NCI-H2227 (cell line): ENCODE results near the gene PADI4.
A peak's percentile ranks its signal among the peaks of the same experiment; 100 is the strongest.
"Not testable (repeated sequence)": the region's sequence is repeated elsewhere in the genome, so short reads cannot be mapped to it uniquely, and the experiment has no call there.

Experiments used
- DNase-seq: peaks from one replicate; lab custom pipeline; 2025; ENCODE audit not compliant: unreplicated experiment; lab: John Stamatoyannopoulos, UW

The PADI4 gene

DNA sequence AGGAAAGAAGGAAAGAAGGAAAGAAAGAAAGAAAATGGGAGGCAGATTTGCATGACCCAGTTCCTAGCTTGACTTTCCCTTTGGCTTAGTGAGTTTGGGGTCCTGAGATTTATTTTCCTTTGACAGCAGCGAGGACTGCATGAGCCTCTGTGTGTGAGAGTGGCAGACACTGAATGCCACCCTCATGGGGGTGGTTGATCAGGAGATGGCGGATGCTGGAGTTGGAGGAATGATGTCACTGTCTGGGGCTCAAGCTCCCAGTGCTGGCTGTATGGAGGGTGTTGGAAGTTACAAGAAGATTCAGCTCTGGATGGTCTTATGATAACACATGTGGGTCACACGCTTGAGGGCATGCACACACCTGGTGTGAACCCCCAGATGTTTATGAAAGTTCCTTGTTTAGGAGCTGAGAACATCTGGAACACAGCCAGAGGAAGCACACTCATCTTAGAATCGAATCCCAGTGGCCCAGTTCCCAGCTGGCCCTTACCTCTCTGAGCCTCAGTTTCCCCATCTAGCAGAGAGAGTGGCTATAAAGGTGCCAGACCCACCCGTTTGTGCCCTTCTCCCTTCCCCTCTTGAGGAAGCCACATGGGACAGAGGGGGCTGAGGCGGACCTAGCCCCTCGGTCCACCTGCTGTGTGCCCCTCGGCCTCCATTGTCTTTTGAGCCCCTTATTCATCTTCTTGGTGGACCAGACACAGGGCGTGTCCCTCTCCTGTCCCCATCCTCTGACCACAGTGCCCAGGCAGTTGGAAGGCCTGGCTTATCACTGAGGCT lies 5.7 kb downstream of the PADI4 start:
- DNase-seq, result no peak

- no peak for DNase-seq
Observed at GRCh38 chr1:17314491-17314971, 6.5 kb downstream of the PADI4 start.

DNA sequence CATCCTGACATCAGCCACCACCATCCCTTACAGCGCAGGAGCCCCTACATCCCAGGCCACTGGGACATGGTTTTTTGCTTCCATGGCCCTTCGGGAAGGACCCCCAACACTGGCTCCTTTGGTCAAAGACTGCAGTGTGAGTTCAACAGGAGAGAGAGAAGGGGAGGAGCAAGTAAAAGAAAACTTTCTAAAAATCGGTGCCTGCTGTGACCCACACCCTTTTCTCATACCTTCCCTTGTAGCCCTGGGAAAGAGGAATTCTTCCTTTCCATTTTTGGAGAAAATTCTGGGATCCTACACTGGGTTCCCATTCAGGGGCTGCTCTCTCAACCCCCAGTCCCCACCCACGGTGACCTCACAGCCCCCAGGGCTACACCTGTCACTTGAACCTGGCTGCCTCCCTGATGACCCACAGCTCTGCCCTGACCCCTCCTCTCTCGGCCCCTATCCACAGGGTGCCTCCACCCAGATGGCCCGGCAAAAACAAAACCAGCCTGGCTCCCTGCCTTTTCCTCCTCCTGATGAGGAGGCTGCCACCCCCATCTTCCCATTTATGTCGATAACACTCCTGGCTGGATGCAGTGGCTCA lies 7.6 kb downstream of the PADI4 start:
- no peak for DNase-seq

- DNase-seq, result no peak
Observed at GRCh38 chr1:17316704-17317103, 8.7 kb downstream of the PADI4 start.

- DNase-seq, result no peak
Observed at GRCh38 chr1:17318262-17318661, 10.3 kb downstream of the PADI4 start.

- DNase-seq, result no peak
Observed at GRCh38 chr1:17319561-17320350, 11.8 kb downstream of the PADI4 start.

DNA sequence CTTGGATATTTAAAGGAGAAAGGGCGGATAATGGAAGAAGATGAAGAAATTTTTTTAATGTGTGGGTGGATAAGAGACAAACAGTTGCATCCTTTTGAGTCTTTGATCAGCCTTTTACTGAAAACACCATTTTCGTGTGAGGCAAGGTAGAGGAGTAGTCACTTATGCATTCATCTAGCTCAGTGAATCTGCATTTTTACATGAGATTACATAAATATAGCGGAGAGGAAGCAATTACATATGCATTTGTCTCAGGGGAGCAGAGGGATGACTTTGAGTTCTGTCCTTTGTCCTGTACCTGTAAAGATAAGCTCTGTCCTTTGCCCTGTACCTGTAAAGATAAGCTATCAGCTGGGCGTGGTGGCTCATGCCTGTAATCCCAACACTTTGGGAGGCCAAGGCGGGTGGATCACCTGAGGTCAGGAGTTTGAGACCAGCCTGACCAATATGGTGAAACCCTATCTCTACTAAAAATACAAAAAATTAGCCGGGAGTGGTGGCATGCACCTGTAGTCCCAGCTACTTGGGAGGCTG lies 13.9 kb downstream of the PADI4 start:
- DNase-seq, result not testable (repeated sequence)

- no peak for DNase-seq
Observed at GRCh38 chr1:17328855-17329254, 20.9 kb downstream of the PADI4 start.

- no peak for DNase-seq
Observed at GRCh38 chr1:17329610-17330009, 21.6 kb downstream of the PADI4 start.

GRCh38 chr1:17330856-17331255 lies 22.9 kb downstream of the PADI4 start:
- no peak for DNase-seq

DNA sequence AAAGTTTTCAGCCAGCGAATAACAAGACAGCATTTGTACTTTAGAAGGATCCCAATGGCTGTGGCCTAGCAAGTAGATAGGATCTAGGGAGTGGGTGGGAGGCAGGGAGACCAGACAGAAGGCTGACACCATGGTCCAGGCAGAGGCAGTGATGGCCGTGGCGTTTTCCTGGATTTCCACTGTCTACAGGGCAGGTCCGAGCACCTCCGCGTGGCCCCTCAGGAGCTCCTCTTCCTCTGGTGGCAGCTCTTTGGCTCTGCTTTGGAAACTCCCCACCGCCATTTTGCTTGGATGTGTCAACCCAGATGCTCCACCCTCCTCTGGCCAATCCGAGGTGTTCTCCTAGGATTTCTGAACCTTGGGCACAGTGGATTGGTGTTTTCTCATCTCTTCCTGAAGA lies 25.1 kb downstream of the PADI4 start:
- DNase-seq, result no peak

GRCh38 chr1:17335821-17336710 lies 28.1 kb downstream of the PADI4 start:
- DNase-seq, result peak; percentile 77

DNA sequence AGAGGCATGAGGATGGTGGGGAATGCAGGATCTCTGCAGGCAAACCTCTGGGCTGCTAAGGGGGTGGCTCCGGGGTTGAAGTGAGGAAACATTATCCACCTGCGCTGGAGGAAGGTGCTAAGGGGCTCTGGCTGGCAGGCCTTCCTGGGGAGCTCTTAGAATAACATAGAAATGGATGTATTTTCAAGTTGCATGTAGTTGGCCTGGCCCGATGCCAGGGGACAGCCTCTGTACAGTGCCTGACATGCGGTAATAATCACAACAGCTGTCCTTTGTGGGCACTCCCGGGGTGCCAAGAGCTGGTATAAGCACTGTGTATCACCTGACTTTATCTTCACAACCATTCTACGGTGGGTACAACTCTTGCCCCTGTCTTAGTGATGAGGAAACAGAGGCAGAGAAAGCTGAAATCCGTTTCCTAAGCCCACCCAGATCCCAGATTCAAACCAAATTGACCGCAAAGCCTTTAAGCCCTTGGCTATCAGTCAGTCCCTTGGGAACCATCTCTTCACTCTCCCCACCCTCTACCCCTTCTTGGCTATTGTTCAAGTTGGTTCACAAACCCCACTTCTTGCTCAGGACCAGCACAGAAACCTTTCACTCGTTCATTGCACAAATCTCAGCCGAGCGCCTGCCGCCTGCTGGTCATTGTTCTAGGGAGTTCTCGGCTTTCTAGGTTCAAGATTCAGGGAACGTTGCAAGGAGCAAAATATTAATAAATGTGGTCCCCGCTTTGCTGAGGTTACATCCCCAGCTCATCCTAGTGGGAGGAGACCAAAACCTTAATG lies 30.9 kb downstream of the PADI4 start:
- DNase-seq, result no peak

- no peak for DNase-seq
Observed at GRCh38 chr1:17339521-17339920, 31.5 kb downstream of the PADI4 start.

DNA sequence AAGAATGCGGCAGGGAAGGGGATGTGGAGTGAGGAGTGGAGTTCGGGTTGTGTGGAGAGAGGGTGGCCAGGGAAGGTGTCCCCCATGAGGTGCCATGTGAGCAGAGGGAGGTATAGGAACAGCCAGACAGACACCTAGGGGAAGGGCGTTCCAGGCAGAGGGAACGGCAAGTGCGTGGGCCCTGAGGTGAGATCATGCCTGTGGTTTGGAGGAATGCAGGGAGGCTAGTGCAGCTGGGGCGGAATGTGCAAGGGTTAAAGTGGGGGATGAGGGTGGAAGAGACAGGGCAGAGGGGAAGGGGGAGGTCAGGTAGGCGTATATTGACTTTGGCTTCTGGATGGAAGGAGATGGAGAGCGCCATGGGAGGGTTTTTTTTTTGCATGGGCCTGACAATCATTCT lies 32.4 kb downstream of the PADI4 start:
- no peak for DNase-seq

DNA sequence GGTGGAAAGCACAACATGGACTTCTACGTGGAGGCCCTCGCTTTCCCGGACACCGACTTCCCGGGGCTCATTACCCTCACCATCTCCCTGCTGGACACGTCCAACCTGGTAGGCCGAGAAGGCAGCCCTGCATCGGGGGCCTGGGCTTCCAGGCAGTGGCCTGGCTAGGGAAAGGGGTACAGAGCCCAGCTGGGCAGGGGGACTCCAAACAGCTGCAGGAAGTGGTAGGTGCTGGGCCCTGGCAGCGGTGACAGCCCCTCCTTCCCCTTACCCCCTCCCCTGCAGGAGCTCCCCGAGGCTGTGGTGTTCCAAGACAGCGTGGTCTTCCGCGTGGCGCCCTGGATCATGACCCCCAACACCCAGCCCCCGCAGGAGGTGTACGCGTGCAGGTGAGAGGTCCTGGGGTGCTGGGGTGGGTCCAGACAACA lies 34.0 kb downstream of the PADI4 start:
- DNase-seq, result no peak

GRCh38 chr1:17345506-17345905 lies 37.5 kb downstream of the PADI4 start:
- not testable (repeated sequence) for DNase-seq

GRCh38 chr1:17346046-17346789 lies 38.2 kb downstream of the PADI4 start:
- no peak for DNase-seq
